Adipocyte (in vitro differentiated cells): ENCODE results near the gene CTLA4.

Source experiments
- DNase-seq: peaks from one replicate; pipeline ENCODE4 v3.0.0-alpha.2; 2015; ENCODE audit warnings: low read depth
- H3K27me3 ChIP-seq: replicated peaks from 2 replicates; pipeline ENCODE4 v1.7.0; 2013; ENCODE audit warnings: mild to moderate bottlenecking, low read length, moderate library complexity; ENCODE audit not compliant: control insufficient read depth, insufficient read depth
- H3K36me3 ChIP-seq: 2 replicates; pipeline ENCODE4 v1.7.0; 2013; ENCODE audit warnings: low read length, mild to moderate bottlenecking, moderate library complexity; ENCODE audit not compliant: control insufficient read depth, insufficient read depth, severe bottlenecking
- H3K4me1 ChIP-seq: 2 replicates; pipeline ENCODE4 v1.7.0; 2013; ENCODE audit warnings: mild to moderate bottlenecking, low read length, moderate library complexity; ENCODE audit not compliant: control insufficient read depth, insufficient read depth
- H3K4me3 ChIP-seq: 2 replicates; pipeline ENCODE4 v1.7.0; 2013; ENCODE audit warnings: mild to moderate bottlenecking, low read length, moderate library complexity
- H3K9ac ChIP-seq: 2 replicates; pipeline ENCODE4 v1.7.0; 2013; ENCODE audit warnings: mild to moderate bottlenecking, low read length, moderate library complexity
- H3K9me3 ChIP-seq: 2 replicates; pipeline ENCODE4 v1.7.0; 2013; ENCODE audit warnings: mild to moderate bottlenecking, low read length, moderate library complexity; ENCODE audit not compliant: control insufficient read depth

Gene CTLA4

DNA sequence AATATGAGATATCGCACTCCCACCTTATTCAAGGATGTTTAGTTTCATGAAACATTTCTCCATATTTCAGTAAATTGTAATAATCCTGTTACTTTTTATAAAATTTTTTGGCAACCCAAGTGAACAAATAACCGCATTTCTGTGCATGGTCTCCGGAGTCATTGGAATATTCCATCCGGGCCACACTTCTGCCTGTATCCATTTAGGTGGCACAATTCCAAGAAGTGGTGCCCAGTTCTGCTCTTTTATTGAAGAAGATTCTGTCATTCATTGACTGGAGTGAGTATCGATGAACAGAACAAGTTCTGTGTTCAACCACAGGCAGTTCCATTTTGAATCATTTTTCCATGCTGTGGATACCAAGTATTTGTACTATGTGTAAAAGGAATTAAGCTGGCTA, 42.4 kb downstream of the CTLA4 start:
- peak overlapping the region; percentile 73 for H3K4me3 ChIP-seq
- peaks cover 21% of the 10 kb centered on the region for H3K4me1 ChIP-seq
- H3K36me3 ChIP-seq: no peaks in the 10 kb centered on the region
- peak overlapping the region; percentile 68 for H3K9ac ChIP-seq
- no peak for DNase-seq
- H3K27me3 ChIP-seq: no peaks in the 10 kb centered on the region
- H3K9me3 ChIP-seq: no peaks in the 10 kb centered on the region

- DNase-seq: no peak
- no peak overlapping the region for H3K9ac ChIP-seq
- H3K36me3 ChIP-seq: no peaks in the 10 kb centered on the region
- no peaks in the 10 kb centered on the region for H3K27me3 ChIP-seq
- H3K9me3 ChIP-seq: no peaks in the 10 kb centered on the region
- no peak overlapping the region for H3K4me3 ChIP-seq
- peaks cover 16% of the 10 kb centered on the region for H3K4me1 ChIP-seq
Measured at GRCh38 chr2:203913947-203914346, 46.4 kb downstream of the CTLA4 start.

DNA sequence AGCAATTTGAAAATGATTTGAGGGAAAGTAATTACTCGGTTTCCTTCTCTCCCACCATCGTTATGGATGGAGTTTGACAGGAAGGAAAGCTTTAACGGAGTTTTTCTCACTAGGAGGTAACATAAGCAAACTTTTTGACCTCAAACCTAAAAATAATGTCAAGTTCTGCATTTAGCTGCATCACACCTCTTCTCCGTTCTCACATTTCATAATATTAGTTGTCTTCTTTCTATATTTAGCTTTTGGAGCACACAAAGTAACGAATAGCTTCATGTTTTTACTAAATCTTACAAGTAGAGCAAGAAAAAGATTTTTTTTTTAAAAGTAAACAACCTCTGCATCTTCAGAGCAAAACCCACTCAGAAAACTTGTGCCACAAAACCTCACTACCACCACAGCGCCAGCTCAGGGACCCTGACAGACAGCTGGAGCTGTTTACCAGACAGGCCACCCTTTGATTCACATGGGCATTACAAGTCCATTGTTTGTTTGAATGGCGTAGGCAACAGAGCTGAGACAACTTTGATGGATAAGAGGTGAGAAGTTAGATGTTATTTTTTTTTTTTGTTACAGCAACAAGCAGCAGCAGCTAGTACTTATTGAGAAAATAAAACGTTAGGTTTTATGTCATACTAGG, 47.1 kb downstream of the CTLA4 start:
- Histone ChIP-seq H3K9ac (peak overlapping the region; percentile 13), H3K9me3 (no peaks in the 10 kb centered on the region), H3K4me3 (peak overlapping the region; percentile 67), H3K36me3 (no peaks in the 10 kb centered on the region), H3K27me3 (no peaks in the 10 kb centered on the region), H3K4me1 (peaks cover 10% of the 10 kb centered on the region)
- no peak for DNase-seq

DNA sequence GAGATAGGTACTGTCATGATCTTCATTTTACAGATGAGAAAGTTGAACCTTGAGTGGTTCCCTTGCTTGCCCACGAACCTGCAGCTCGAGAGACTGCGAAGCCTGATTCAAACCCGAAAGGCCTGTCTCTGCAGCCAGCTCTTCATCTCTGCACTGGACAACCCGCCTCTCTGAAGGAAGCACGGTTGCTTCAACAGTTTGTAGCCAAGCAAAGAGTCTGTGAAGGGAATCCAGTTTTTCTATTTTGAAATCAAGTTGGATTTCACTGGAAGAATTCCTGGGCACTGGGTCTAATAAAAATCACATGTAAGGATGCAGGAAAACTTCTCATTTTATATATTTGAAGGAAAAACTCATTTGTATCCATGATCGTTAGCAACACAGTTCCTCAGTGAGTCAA, 47.7 kb downstream of the CTLA4 start:
- H3K27me3 ChIP-seq: no peaks in the 10 kb centered on the region
- H3K4me3 ChIP-seq: peak overlapping the region; percentile 67
- no peaks in the 10 kb centered on the region for H3K36me3 ChIP-seq
- H3K9ac ChIP-seq: peak overlapping the region; percentile 13
- DNase-seq: no peak
- H3K4me1 ChIP-seq: peaks cover 6% of the 10 kb centered on the region
- no peaks in the 10 kb centered on the region for H3K9me3 ChIP-seq

GRCh38 chr2:203916756-203917155, 49.2 kb downstream of the CTLA4 start:
- no peaks in the 10 kb centered on the region for H3K27me3 ChIP-seq

DNA sequence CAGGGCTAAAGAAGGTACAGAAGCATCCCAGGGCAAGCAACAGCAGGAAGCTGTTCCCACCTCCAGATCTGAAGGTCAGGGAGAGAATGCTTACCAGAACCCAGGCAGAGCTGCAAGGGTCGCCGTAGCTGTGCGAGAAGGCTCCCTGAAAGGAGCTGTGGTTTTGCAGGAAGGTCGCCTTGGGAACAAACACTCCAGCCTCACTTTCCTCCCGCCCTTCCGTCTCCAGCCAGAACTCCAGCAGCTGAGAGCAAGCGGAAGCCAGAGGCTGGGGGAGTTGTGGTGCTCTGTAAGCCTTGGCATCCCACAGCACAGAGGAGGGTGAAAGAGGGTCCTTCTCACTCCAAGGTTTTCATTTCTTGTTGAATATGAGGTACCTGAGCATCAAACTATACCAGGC, 50.7 kb downstream of the CTLA4 start:
- no peaks in the 10 kb centered on the region for H3K9me3 ChIP-seq
- no peak overlapping the region for H3K4me3 ChIP-seq
- DNase-seq: no peak
- H3K27me3 ChIP-seq: no peaks in the 10 kb centered on the region
- H3K36me3 ChIP-seq: no peaks in the 10 kb centered on the region
- no peak overlapping the region for H3K9ac ChIP-seq
- H3K4me1 ChIP-seq: peaks cover 6% of the 10 kb centered on the region

More at GRCh38 chr2:203916756-203917155, 49.2 kb downstream of the CTLA4 start:
- peaks cover 6% of the 10 kb centered on the region for H3K4me1 ChIP-seq
- no peak for DNase-seq
- H3K9ac ChIP-seq: no peak overlapping the region
- no peak overlapping the region for H3K4me3 ChIP-seq
- no peaks in the 10 kb centered on the region for H3K9me3 ChIP-seq
- no peaks in the 10 kb centered on the region for H3K36me3 ChIP-seq

- Histone ChIP-seq H3K4me3 (no peak overlapping the region), H3K9ac (no peak overlapping the region), H3K9me3 (no peaks in the 10 kb centered on the region), H3K27me3 (no peaks in the 10 kb centered on the region), H3K36me3 (no peaks in the 10 kb centered on the region), H3K4me1 (peaks cover 6% of the 10 kb centered on the region)
- DNase-seq: no peak
Measured at GRCh38 chr2:203918839-203919238, 51.3 kb downstream of the CTLA4 start.
